ES-I3 (cell line): Measurements from ENCODE around the gene TNPO1.

Experiments
- H3K36me3 ChIP-seq: 2 replicates; pipeline ENCODE4 v1.6.1; 2013; ENCODE audit warnings: mild to moderate bottlenecking, low read length, control low read depth, moderate library complexity; ENCODE audit not compliant: insufficient read depth
- H3K4me1 ChIP-seq: 2 replicates; pipeline ENCODE4 v1.6.1; 2013; ENCODE audit warnings: mild to moderate bottlenecking, control low read depth, low read length; ENCODE audit not compliant: insufficient read depth
- H3K9ac ChIP-seq: 2 replicates; pipeline ENCODE4 v1.6.1; 2013; ENCODE audit warnings: low read depth, mild to moderate bottlenecking, low read length, moderate library complexity
- H3K9me3 ChIP-seq: 2 replicates; pipeline ENCODE4 v1.6.1; 2013; ENCODE audit warnings: mild to moderate bottlenecking, low read length, moderate library complexity; ENCODE audit not compliant: control insufficient read depth, insufficient read depth

Gene TNPO1

DNA sequence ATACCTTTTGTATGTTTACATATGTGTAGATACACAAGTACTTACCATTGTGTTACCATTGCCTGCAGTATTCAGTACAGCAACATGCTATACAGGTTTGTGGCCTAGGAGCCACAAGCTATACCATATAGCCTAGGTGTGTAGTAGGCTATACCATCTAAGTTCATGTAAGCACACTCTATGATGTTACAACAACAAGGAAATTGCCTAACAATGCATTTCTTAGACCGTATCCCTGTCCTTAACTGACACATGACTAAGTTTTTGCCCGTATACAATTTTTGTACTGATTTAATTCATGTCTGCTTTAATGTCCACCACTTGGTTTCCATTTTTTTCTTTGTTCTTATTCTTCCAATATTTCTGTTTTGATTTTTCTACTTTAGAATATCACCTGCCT, 18.5 kb downstream of the TNPO1 start:
- Histone ChIP-seq H3K36me3 (no peaks in the 10 kb centered on the region), H3K9ac (no peak overlapping the region), H3K9me3 (no peaks in the 10 kb centered on the region), H3K4me1 (no peaks in the 10 kb centered on the region)

DNA sequence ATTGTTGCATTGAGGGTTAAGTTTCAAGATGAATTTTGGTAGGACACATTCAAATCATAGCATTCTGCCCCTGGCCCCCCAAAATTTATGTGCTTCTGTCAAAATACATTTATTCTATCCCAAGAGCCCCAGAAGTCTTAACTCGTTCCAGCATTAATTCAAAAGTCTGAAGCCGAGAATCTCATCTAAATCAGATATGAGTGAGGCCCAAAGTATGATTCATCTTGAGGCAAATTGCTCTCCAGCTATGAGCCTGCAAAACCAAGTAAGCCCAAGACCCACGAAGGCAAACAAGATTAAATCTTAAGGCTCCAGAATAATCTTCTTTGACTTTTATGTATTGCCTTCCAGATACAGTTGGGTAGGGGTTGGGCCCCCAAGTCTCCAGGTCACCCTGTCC, 19.2 kb downstream of the TNPO1 start:
- no peaks in the 10 kb centered on the region for H3K36me3 ChIP-seq
- no peaks in the 10 kb centered on the region for H3K4me1 ChIP-seq
- no peaks in the 10 kb centered on the region for H3K9me3 ChIP-seq
- no peak overlapping the region for H3K9ac ChIP-seq

DNA sequence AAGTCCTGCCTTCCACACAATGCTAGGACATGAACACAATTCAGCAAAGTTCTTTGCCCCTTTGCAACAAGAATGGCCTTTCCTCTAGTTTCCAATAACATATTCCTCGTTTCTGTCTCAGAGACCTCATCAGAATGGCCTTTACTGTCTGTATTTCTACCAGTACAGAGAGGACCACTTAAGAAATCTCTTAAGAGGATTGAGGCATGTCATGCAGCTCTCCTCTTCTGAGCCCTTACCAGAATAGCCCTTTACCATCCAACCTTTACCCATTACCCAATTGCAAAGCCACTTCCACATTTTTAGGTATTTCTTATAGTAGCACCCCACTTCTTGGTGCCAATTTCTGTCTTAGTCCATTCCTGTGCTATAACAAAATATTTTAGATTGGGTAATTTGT, 20.3 kb downstream of the TNPO1 start:
- Histone ChIP-seq H3K4me1 (no peaks in the 10 kb centered on the region), H3K9ac (no peak overlapping the region), H3K9me3 (no peaks in the 10 kb centered on the region), H3K36me3 (no peaks in the 10 kb centered on the region)

DNA sequence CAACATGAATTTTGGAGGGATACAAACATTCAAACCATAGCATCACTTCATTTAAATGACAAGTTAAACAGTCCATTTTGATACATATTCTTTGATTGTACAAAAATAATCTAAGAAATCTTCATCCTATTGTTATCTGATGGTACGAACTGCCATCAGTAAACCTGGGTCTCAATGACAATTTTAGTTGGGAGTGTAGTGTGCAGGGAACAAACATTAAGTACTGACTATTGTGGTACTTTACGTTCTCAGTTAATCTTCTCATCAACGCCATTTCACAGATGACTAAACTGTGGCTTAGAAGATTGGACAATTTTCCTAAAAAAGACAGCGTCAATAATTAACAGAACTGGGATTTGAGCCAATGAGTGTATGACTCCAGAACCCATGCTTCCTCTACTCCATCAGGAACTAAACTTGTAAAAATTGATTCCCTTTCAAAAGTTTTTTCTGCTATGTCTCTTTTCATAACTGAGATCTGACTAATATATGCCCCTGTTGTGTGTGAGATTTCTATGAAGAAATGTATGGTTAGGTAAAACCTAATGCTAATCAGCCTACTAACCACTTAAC, 21.1 kb downstream of the TNPO1 start:
- H3K4me1 ChIP-seq = peaks cover 6% of the 10 kb centered on the region
- no peaks in the 10 kb centered on the region for H3K36me3 ChIP-seq
- no peaks in the 10 kb centered on the region for H3K9me3 ChIP-seq
- no peak overlapping the region for H3K9ac ChIP-seq

DNA sequence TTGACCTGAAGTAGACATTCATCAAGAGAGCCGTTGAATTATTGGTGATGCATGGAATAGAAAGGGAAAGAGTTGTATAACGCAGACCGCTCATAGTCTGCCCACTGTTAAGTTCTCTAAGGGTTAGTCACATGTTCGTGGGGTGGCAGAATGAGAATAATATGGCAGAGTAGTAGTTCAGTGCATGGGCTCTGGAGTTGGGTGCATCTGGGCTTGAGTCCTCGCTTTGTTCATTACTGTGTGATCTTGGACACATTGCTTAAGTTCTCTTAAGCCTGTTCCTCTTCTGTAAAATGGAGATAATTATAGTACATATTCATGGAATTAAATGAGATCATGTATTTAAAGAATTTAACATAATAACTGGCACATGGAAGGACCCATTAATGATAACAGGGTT, 23.6 kb downstream of the TNPO1 start:
- Histone ChIP-seq H3K4me1 (peaks cover 14% of the 10 kb centered on the region), H3K9ac (no peak overlapping the region), H3K9me3 (no peaks in the 10 kb centered on the region), H3K36me3 (no peaks in the 10 kb centered on the region)

DNA sequence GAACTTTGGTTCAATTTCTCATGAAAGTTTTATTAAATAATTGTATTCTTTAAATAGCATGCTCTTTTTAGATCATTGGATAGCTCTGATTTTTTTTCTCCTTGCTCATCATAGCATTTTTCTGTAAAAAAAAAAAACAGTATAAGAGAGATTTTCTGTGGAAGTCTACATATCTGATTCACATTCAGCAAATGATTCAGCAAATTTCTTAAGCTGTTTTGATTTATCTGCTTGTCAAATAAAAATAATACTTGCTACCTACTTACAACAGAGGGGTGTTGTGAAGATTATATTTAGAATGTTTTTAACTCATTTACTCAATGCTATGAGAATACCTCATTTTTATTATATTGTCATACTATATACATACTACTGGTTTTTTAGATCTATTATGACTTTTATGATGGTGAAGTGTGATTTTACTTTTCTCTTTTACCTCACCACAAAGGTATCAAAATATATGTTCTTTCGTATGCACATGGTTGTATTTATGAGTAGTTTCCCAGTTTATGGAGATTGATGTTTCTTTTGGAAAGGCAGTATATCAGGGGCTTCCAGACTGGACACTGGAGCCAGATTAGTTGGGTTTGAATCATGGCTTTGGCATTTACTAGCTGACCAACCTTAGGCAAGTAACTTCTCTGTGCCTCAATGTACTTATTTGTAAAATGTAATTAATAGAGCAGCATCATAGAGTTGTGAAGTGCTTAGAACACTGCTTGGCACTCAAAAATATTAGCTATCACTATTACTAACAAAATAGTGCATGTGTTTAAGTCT, 25.5 kb downstream of the TNPO1 start:
- no peaks in the 10 kb centered on the region for H3K9me3 ChIP-seq
- H3K9ac ChIP-seq = no peak overlapping the region
- peaks cover 18% of the 10 kb centered on the region for H3K4me1 ChIP-seq
- H3K36me3 ChIP-seq = no peaks in the 10 kb centered on the region

DNA sequence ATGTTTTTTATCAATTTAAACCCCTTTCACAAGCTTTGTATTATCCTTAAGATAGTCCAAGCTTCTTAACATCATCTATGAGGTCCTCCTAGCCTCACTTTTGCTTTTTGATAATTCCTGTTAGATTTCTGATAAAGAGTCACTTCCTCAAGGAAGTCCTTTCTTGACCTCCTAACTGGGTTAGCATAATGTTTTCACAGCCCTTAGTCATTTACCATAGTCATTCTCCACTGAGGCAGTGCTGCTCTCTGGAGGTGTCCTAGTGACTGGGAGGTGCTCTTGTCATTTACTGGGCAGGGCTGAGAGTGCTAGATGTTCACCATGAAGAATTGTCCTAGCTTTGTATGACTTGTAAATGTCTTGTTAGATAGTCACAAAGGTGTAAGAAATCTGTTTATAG, 26.4 kb downstream of the TNPO1 start:
- no peaks in the 10 kb centered on the region for H3K9me3 ChIP-seq
- peaks cover 18% of the 10 kb centered on the region for H3K4me1 ChIP-seq
- no peaks in the 10 kb centered on the region for H3K36me3 ChIP-seq
- no peak overlapping the region for H3K9ac ChIP-seq

DNA sequence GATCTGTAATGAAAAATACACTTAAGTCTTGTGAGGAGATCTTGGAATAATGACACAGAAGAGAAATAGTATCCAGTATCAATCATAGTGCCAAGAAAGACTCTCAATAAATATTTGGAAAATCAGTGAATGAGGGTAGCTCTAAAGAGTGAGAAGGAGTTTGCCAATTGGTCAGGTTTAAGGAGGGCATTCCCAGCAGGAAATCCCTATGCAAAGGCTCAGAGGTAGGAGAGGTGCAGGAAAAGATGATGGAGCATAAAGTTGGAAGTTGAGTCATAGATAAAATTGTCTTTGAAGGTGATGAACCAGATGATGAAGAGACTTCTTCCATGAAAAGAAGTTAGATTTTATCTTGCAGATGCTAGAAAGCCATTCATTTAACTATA, 27.8 kb downstream of the TNPO1 start:
- no peaks in the 10 kb centered on the region for H3K36me3 ChIP-seq
- H3K4me1 ChIP-seq = peaks cover 18% of the 10 kb centered on the region
- no peak overlapping the region for H3K9ac ChIP-seq
- H3K9me3 ChIP-seq = no peaks in the 10 kb centered on the region

DNA sequence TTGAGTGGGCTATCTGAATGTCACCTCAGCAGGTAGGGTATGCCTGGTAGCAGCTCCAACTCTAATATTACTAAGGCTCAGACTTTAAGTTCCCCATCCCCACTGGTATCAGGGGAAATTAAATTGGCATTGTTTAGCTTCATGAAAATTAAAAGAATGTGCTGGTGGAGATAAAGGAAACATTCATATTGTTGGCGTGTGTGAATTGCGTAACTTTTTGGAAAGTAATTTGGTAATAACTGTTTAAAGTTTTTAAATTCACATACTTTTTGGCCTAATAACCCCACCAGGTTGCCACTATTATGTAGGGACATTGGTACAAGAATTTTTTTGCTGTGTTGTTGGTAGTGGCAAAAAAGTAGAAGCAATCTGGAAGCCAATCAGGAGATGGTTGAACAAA, 29.4 kb downstream of the TNPO1 start:
- Histone ChIP-seq H3K4me1 (peaks cover 26% of the 10 kb centered on the region), H3K36me3 (no peaks in the 10 kb centered on the region), H3K9me3 (no peaks in the 10 kb centered on the region), H3K9ac (no peak overlapping the region)

DNA sequence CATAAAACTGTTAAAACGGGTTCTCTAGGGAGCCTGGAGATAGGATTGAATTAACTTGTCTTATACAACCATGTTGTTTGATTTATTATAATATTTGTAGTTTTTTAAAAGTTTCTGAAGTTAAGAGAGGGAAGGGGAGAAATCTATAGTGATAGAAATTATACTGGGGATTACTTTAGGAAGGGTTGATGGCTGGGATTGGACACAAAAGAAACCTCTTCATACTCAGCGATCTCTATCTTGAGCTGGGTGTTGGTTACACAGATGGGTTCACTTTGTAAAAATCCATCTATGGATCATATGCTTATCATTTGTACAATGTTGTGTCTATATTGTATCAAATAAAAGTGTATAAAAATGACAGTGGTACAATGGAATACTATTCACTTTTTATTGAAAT, 30.0 kb downstream of the TNPO1 start:
- Histone ChIP-seq H3K4me1 (peaks cover 26% of the 10 kb centered on the region), H3K9me3 (no peaks in the 10 kb centered on the region), H3K9ac (no peak overlapping the region), H3K36me3 (no peaks in the 10 kb centered on the region)

DNA sequence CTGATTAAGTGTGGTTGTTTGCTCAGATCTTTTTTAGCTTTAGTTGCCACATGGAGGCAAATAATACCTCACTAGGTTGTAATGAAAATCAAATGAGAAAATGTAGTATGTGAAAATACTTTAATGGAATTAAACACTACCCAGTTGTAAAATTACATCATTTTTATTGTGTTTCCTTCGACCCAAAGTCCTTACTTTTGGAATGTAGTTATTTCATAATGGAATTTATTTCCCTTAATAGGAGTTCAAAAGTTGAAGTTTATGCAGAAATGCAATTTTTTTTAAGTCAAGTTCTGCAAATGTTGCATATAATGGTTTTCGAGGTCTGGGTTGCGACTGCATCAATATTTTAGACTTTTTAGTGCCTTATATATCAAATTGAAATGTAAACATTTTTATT, 31.0 kb downstream of the TNPO1 start:
- Histone ChIP-seq H3K36me3 (no peaks in the 10 kb centered on the region), H3K9me3 (no peaks in the 10 kb centered on the region), H3K4me1 (peaks cover 22% of the 10 kb centered on the region), H3K9ac (peak overlapping the region; percentile 60)

DNA sequence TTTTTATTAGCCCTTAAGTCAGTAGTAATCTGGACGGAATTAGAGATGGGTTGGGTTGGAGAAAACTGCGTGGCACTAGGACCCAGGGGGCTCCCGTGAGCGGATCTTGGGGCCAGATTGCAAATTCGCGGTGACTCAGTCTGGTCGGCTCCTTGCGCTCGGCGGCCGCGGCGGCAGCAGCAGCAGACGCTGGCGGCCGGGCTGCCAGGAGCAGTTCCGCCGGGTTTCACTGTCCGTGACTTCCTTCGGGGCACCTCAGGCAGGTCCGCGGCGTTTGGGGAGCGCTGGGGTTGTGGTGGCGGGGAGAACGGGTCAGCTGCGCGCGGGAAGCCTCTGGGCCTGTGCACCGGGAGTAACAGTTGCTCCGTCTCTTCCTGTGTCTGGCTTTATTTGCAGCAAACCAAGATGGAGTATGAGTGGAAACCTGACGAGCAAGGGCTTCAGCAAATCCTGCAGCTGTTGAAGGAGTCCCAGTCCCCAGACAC, 31.6 kb downstream of the TNPO1 start:
- Histone ChIP-seq H3K36me3 (no peaks in the 10 kb centered on the region), H3K9ac (peak overlapping the region; percentile 60), H3K9me3 (no peaks in the 10 kb centered on the region), H3K4me1 (peaks cover 16% of the 10 kb centered on the region)

DNA sequence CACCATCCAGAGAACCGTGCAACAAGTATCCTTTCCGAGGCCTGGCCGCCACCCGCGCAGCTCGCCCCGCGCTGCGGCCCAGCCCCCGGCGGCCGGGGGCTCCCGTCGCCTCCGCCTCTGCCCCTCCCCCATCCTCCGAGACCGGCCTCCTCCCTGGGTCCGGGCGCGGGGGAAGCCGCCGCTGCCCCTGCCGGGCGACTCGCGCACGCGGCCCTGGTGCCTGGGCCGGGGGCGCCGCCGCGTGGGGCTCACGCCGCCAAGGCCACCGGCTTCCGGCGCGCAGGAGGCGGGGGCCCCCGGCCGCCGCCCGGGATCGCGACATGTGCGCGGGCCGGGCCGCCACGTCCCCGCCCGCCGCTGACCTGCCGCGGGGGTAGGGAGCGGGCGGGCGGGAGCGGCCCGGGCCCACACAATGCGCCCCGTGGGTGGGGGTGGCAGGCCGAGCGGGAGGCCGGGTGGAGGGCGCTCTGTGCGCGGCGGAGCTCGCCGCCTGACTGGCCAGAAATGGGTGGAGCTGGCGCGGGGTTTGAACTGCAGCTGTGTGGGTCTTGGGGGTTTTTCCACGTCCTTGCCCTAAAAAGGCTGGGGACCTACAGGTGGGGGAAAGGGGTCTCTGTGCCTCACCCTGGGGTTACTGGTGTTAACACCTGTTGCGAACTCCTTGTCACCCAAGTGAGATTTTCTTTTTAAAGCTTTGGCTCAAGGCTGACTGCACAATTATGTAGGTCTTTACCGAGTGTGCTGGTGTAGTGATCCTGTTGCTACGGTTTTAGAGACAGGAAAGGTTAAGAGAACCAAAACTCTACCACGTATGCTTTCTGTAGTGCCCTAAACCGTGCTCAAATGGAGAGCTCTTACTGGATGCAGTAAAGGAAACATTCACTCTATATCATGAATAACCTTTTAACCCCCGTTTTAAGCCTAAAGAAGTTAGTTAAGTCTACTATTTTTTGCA, 32.3 kb downstream of the TNPO1 start:
- Histone ChIP-seq H3K9ac (peak overlapping the region; percentile 60), H3K36me3 (no peaks in the 10 kb centered on the region), H3K9me3 (no peaks in the 10 kb centered on the region), H3K4me1 (peaks cover 14% of the 10 kb centered on the region)

DNA sequence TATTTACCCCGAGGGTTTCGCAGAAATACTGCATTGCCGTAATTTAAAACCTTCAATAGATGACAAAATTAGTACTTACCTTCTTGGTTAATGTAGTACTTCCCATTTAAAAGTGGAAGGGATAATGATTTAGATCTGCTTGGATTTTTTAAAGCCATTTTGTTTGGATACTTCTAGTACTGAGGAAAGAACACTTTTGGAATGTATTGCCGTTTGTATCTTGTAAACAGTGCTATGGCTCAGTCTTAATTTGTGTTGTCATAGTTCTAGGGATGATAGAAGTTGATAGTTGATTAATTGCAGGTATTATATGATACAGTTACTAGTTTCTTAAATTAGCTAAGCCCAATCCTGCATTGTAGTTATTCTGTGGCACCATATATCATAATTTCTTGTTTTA, 33.1 kb downstream of the TNPO1 start:
- Histone ChIP-seq H3K4me1 (peaks cover 12% of the 10 kb centered on the region), H3K9ac (peak overlapping the region; percentile 60), H3K9me3 (no peaks in the 10 kb centered on the region), H3K36me3 (no peaks in the 10 kb centered on the region)
